Measurements from ENCODE around the gene POC1A.

DNA sequence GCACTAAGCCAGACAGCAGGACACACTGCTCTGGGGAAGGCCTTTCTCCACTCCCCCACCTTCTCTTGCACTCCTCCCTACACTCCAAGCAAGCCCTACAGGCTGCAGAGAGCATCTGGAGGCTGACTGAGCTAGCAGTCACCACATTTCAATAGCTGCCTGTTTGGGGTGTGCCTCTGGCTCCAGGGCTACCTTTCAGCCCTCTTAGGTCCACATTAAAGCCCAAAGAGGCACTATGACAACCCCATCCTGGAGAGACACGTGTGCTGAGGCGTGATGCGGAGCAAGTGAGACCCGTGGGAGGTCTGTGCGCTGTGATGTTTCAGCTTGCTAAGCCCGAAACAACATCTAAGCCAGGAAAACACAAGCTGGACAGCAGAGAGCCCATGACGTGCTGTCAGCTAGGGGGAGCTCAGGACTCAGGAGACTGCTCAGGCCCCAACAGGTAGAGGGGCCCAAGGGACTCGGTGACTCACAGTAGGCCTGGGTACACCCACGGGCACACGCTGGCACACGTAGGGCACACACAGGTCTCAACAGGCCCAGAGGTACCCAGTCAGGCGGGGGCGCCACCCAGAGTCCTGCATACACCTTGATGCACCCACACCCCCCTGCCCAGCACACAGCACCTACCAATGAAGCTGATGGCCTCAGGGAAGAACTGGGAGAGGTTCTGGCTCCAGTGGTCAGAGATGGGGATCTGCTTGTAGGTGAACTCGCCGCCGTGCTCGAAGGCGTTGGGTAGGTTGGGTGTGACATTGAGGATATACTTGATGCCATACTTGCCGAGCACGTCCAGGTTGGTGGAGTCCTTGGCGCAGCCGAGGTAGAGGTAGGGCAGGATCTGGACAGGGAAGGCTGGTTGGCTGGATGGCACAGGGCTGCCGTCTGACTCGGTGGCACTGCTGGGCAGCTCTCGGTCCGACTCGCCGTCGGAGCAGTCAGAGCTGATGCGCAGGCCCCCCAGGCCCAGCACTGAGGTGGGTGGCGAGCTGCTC is 100.6 kb downstream of the POC1A start:
- TF ChIP-seq CTCF (IDR thresholded peaks at IDR 0.05) (peak in 2 of 6 experiments; percentile 3 to 28), POLR2A (IDR thresholded peaks at IDR 0.05) (no peak), EP300 (IDR thresholded peaks at IDR 0.05) (no peak)

All from upper lobe of left lung (tissue), 4 donors.